OCI-LY1 (cell line): ENCODE data around the gene CDKL5.

ENCODE experiments used
- H2AFZ ChIP-seq: fragments of 200-600 bp; sonication (generic), shearing (Covaris generic); 2 replicates; pipeline ENCODE4 v1.6.0; 2014; ENCODE audit warnings: antibody characterized with exemption, mild to moderate bottlenecking, low read length
- H3F3A ChIP-seq: fragments of 200-600 bp; sonication (generic), shearing (Covaris generic); 2 replicates; pipeline ENCODE4 v1.6.0; 2014; ENCODE audit warnings: mild to moderate bottlenecking, antibody characterized with exemption, low read length, moderate library complexity; ENCODE audit not compliant: insufficient read depth
- H3K27ac ChIP-seq: fragments of 200-600 bp; sonication (generic); 2 replicates; pipeline ENCODE4 v1.5.1; 2014; ENCODE audit warnings: low read length, mixed run types, mild to moderate bottlenecking, low read depth; ENCODE audit not compliant: poor library complexity, severe bottlenecking
- H3K27me3 ChIP-seq: fragments of 200-600 bp; sonication (generic); 2 replicates; pipeline ENCODE4 v1.6.0; 2014; ENCODE audit warnings: antibody characterized with exemption, mild to moderate bottlenecking, low read length, moderate library complexity; ENCODE audit not compliant: insufficient read depth
- H3K36me3 ChIP-seq: fragments of 200-600 bp; sonication (generic); 2 replicates; pipeline ENCODE4 v1.6.1; 2014; ENCODE audit warnings: mild to moderate bottlenecking, antibody characterized with exemption, low read length, moderate library complexity, mixed read lengths; ENCODE audit not compliant: insufficient read depth
- H3K4me1 ChIP-seq: fragments of 200-600 bp; sonication (generic); 2 replicates; pipeline ENCODE4 v1.5.1; 2014; ENCODE audit warnings: mild to moderate bottlenecking, low read length, moderate library complexity; ENCODE audit not compliant: insufficient read depth, severe bottlenecking
- H3K4me2 ChIP-seq: fragments of 200-600 bp; sonication (generic), shearing (Covaris generic); 2 replicates; pipeline ENCODE4 v1.6.1; 2014; ENCODE audit warnings: low read length
- H3K4me3 ChIP-seq: fragments of 200-600 bp; sonication (generic); 2 replicates; pipeline ENCODE4 v1.5.1; 2014; ENCODE audit warnings: low read length, low read depth, mild to moderate bottlenecking, mixed read lengths; ENCODE audit not compliant: poor library complexity, severe bottlenecking
- H3K79me2 ChIP-seq: fragments of 200-600 bp; shearing (Covaris generic); 2 replicates; pipeline ENCODE4 v1.6.1; 2016; ENCODE audit warnings: mixed run types, low read length, mixed read lengths; ENCODE audit not compliant: insufficient read depth
- H3K9ac ChIP-seq: fragments of 200-600 bp; sonication (generic), shearing (Covaris generic); 2 replicates; pipeline ENCODE4 v1.6.1; 2014; ENCODE audit warnings: mild to moderate bottlenecking, low read length, mixed read lengths
- H3K9me2 ChIP-seq: fragments of 200-600 bp; sonication (generic), shearing (Covaris generic); 2 replicates; pipeline ENCODE4 v1.6.1; 2014; ENCODE audit warnings: low read depth, mild to moderate bottlenecking, low read length, mixed read lengths
- H3K9me3 ChIP-seq: fragments of 200-600 bp; shearing (Covaris generic); 2 replicates; pipeline ENCODE4 v1.6.1; 2014; ENCODE audit warnings: low read length, mixed read lengths
- H4K20me1 ChIP-seq: fragments of 200-600 bp; sonication (generic), shearing (Covaris generic); 2 replicates; pipeline ENCODE4 v1.6.0; 2016; ENCODE audit warnings: mild to moderate bottlenecking, low read length; ENCODE audit not compliant: insufficient read depth
- CTCF ChIP-seq: fragments of 200-600 bp; sonication (generic), shearing (Covaris generic); IDR thresholded peaks from 2 replicates; pipeline ENCODE4 v1.5.1; 2017; ENCODE audit warnings: mild to moderate bottlenecking, antibody characterized with exemption, low read length, moderate library complexity, mixed read lengths
- EZH2 ChIP-seq: fragments of 200-600 bp; sonication (generic), shearing (Covaris generic); IDR thresholded peaks from 2 replicates; pipeline ENCODE4 v1.8.0; 2017; ENCODE audit warnings: borderline replicate concordance, mixed run types, mild to moderate bottlenecking, antibody characterized with exemption, low read length, moderate library complexity, mixed read lengths

The CDKL5 gene

GRCh38 chrX:18566748-18567147 lies 141.3 kb downstream of the CDKL5 start:
- Histone ChIP-seq H3K4me2 (no peak overlapping the region), H3K79me2 (no peaks in the 10 kb centered on the region), H3K4me1 (no peaks in the 10 kb centered on the region), H3K9me2 (no peaks in the 10 kb centered on the region), H3K36me3 (no peaks in the 10 kb centered on the region), H3K9ac (no peak overlapping the region), H3K27me3 (no peaks in the 10 kb centered on the region), H4K20me1 (no peaks in the 10 kb centered on the region), H3F3A (no peaks in the 10 kb centered on the region), H3K9me3 (no peaks in the 10 kb centered on the region), H3K27ac (no peak overlapping the region), H3K4me3 (no peak overlapping the region), H2AFZ (no peak overlapping the region)
- TF ChIP-seq EZH2 (no peak), CTCF (no peak)

- H3K79me2 ChIP-seq = no peaks in the 10 kb centered on the region
- TF ChIP-seq EZH2 (no peak), CTCF (no peak)
- H3K9me2 ChIP-seq = no peaks in the 10 kb centered on the region
- no peak overlapping the region for H2AFZ ChIP-seq
- H3K4me1 ChIP-seq = no peaks in the 10 kb centered on the region
- H3K4me3 ChIP-seq = no peak overlapping the region
- H3K4me2 ChIP-seq = no peak overlapping the region
- no peaks in the 10 kb centered on the region for H4K20me1 ChIP-seq
- no peak overlapping the region for H3K9ac ChIP-seq
- H3K36me3 ChIP-seq = no peaks in the 10 kb centered on the region
- H3K27ac ChIP-seq = no peak overlapping the region
- H3K27me3 ChIP-seq = no peaks in the 10 kb centered on the region
- no peaks in the 10 kb centered on the region for H3K9me3 ChIP-seq
- no peaks in the 10 kb centered on the region for H3F3A ChIP-seq
These were observed 148.1 kb downstream of the CDKL5 start for GRCh38 chrX:18573556-18573955.

DNA sequence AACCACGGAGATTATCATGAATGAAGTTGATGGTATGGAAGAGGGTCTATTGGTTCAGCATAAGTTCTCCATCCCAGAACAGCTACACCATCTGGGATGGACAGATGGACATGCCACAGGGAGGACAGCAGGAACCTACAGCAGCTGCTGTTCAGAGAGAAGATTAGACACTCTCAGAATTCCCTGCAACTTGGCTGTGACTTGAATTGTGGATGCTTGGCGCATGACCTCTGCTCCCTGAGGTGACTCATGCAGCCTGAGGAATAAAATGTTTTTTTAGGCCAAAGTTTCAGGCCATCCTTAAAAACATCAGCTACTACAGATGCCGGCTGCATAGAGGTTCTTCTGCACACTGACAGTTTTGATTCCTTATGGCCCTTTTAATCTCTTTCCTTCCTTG lies 149.2 kb downstream of the CDKL5 start:
- H3F3A ChIP-seq = no peaks in the 10 kb centered on the region
- H3K27me3 ChIP-seq = no peaks in the 10 kb centered on the region
- no peaks in the 10 kb centered on the region for H3K36me3 ChIP-seq
- H3K4me3 ChIP-seq = no peak overlapping the region
- no peaks in the 10 kb centered on the region for H3K9me3 ChIP-seq
- H4K20me1 ChIP-seq = no peaks in the 10 kb centered on the region
- no peak overlapping the region for H3K4me2 ChIP-seq
- H3K4me1 ChIP-seq = no peaks in the 10 kb centered on the region
- H3K9ac ChIP-seq = no peak overlapping the region
- no peak for TF ChIP-seq EZH2
- TF ChIP-seq CTCF = no peak
- H3K79me2 ChIP-seq = no peaks in the 10 kb centered on the region
- no peak overlapping the region for H2AFZ ChIP-seq
- no peaks in the 10 kb centered on the region for H3K9me2 ChIP-seq
- H3K27ac ChIP-seq = no peak overlapping the region
